GM15510 (cell line): ENCODE measurements around the gene MNAT1.

ENCODE experiments used
- POLR2A ChIP-seq: IDR thresholded peaks from 3 replicates; pipeline ENCODE4 v1.6.1; 2011; ENCODE audit warnings: borderline replicate concordance; ENCODE audit not compliant: insufficient read length; ENCODE audit errors: extremely low read depth

MNAT1 gene

GRCh38 chr14:60838601-60839000, 104.0 kb downstream of the MNAT1 start:
- no peak for TF ChIP-seq POLR2A

GRCh38 chr14:60839057-60839456, 104.5 kb downstream of the MNAT1 start:
- no peak for TF ChIP-seq POLR2A

- no peak for TF ChIP-seq POLR2A
These were observed 105.1 kb downstream of the MNAT1 start for GRCh38 chr14:60839657-60840056.

DNA sequence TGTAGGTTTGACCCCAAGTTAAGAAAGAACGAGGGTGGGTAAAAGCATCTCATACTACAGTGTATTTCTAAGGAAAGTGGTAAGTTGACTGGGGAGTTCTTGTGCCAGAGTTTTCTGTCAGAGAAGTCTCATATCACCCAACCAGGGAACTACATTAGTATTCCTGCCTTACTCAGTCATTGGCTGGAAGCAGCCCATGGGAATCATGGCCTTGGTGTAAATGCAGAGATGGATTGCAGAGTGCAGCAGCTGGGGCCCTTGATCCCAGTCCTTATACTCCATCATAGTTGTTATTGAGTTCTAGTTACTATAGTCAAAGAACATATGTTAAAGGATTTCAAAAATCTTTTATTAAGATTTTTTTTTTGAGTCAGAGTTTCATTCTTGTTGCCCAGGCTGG, 105.8 kb downstream of the MNAT1 start:
- no peak for TF ChIP-seq POLR2A

DNA sequence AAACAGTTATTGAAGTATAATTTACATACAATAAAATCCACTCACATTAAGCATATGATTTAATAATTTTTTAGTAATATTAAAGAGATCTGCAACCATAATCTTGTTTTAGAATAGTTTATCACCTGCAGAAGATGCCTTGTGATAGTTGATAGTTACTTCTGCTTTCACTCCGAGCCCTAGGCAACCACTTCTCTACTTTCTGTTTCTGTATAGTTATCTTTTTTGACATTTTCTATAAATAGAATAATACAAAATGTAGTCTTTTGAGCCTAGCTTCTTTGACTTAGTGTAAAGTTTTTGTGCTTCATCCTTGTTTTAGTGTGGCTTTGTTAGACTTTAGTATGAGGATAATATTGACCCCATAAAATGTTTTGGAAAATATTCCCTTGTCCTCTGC, 111.0 kb downstream of the MNAT1 start:
- no peak for TF ChIP-seq POLR2A

DNA sequence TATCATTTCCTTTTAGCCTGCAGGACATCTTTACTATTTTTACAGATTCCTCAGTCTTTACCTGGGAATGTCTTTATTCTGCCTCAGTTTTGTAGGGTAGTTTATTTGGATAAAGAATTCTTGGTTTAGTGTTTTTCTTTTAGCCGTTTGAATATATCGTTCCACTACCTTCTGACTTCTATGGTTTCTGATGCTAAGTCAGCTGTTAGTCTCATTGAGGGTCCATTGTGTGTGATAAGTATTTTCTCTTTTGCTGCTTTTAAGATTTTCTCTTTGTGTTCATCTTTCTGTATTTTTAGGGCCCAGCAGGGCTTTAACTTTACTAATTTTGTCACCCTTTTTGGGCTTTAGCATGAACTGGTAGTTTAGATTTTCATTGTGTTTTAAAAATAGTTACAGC, 113.5 kb downstream of the MNAT1 start:
- TF ChIP-seq POLR2A = no peak

DNA sequence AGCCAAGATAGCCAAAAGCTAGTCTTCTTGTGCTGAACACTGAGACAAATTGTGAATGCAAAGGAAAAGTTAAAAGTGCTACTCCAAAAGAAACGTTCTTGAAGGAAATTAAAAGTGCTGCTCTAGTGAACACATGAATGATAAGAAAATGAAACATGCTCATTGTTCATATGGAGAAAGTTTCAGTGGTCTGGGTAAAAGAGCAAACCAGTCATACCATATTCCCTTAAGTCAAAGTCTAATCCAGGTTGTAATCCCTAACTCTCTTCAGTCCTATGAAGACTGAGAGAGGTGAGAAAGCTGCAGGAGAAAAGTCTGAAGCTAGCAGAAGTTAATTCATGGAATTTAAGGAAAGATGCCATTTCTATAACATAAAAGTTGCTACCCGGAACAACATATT, 121.5 kb downstream of the MNAT1 start:
- no peak for TF ChIP-seq POLR2A

DNA sequence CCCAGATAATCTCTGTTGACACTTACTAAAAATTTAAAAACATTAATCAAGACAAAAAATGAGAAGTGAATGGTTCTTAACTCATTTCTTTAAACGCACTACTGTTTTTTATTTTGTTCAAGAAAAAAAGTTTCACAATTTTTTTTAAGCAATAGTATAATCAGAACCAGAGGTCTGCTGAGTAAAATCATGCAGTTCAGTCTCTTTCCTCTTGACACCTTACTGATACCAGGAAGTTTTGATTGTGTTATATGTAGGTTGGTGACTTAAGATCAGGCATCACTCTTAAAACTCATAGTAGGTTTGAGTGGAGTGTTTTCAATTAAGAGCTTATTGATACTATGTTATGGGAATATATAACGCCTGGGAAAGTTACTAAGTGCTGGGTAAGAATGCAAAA, 125.0 kb downstream of the MNAT1 start:
- TF ChIP-seq POLR2A = no peak

GRCh38 chr14:60861545-60862140, 127.1 kb downstream of the MNAT1 start:
- TF ChIP-seq POLR2A = no peak

GRCh38 chr14:60862283-60862682, 127.7 kb downstream of the MNAT1 start:
- TF ChIP-seq POLR2A = no peak

DNA sequence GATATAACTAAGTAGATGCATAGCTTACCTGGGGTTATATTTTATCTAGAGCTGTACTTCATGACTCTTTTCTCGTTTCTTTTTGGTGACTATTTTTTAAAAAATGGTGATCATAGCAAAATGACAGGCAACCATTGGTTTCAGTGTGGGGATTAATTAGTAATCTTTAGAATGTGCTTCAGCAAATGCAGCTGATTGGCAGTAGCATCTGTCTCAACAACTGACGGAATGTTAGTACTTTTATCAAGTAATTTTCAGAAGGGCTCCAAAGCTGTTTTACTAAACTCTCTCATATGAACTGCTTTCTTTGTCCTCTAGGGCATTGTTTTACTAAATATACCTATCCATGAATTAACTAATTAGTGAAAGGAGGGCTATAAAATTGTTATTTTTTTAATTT, 128.7 kb downstream of the MNAT1 start:
- TF ChIP-seq POLR2A = no peak

- no peak for TF ChIP-seq POLR2A
These were observed 131.0 kb downstream of the MNAT1 start for GRCh38 chr14:60865378-60866127.

GRCh38 chr14:60867503-60868172, 133.1 kb downstream of the MNAT1 start:
- no peak for TF ChIP-seq POLR2A

DNA sequence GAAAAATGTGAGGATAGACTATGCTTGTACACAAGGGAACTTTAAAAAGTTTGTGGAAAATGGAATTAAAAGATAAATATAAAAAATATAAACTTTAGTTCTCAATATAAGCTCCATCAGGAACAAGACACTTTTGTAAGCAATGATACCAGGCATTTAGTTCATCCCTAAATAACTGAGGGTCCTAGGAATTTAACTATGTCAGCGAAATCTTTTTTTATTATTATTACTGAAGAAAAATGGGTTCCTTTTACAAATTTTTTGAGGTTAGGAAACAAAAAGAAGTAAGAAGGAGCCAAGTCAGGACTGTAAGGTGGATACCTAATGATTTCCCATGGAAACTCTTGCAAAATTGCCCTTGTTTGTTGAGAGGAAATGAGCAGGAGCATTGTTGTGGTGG, 143.6 kb downstream of the MNAT1 start:
- no peak for TF ChIP-seq POLR2A

DNA sequence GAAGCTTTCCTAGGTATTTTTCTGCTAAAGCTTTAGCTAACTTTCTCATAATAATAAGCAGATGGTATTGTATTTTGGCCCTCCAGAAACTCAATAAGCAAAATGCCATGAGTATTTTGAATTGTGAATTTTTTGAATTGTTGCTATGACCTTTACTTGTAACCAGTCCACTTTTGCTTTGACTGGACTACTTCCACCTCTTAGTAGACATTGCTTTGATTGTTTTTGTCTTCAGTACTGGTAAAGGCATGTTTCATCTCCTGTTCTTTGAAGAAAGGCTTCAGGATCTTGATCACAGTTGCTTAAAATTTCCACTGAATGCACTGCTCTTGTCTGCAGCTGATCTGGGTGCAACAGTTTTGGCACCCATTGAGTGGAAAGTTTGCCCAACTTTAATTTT, 144.0 kb downstream of the MNAT1 start:
- no peak for TF ChIP-seq POLR2A

DNA sequence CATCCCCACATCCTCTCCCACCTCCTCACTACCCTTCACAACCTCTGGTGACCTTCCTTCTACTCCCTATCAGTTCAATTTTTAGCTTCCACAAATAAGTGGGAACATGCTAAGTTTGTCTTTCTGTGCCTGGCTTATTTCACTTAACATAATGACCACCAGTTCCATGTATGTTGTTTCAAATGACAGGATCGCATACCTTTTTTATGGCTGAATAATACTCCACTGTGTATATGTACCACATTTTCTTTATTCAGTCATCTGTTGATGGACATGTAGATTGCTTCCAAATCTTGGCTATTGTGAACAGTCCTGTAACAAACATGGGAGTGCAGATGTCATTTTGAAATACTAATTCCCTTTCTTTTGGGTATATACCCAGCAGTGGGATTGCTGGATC, 147.7 kb downstream of the MNAT1 start:
- no peak for TF ChIP-seq POLR2A
